Right lobe of liver (tissue), 4 donors: Measurements from ENCODE around the gene RAB5B.

ENCODE experiments used
- CTCF ChIP-seq, 4 donors: fragments of 200-600 bp in 3 of 4; fragments of 450-650 bp in 1 of 4; IDR thresholded peaks; one replicate each; pipeline versions ENCODE4 v1.5.1 to v1.8.0; 2016 to 2022; ENCODE audit warnings: antibody characterized with exemption in 4 of 4, mild to moderate bottlenecking in 2 of 4
- POLR2A ChIP-seq: fragments of 450-650 bp; IDR thresholded peaks from one replicate; pipeline ENCODE4 v1.6.1; 2017; ENCODE audit warnings: antibody characterized with exemption, mild to moderate bottlenecking
- donor health status: DM: no; HTN: no; CAD: no.
- donor health status: DM: no; HTN: no; CAD: no.
- donor health status: DM: no; HTN: yes; CAD: no.

GRCh38 chr12:55965240-55965639 is 8.6 kb upstream of the RAB5B start:
- TF ChIP-seq CTCF (IDR thresholded peaks at IDR 0.05): no peak
- TF ChIP-seq POLR2A: no peak
